H1 (cell line): ENCODE results near the gene COL5A2. TPM values are rescaled to one million over a fixed set of nuclear protein-coding genes. Genes with fewer than 3 reads are reported as not detected.

Experiments used
- CTCF ChIA-PET: fragments of 300-600 bp; sonication (Branson Sonifier 250); formaldehyde crosslinking; loops from one replicate; lab custom pipeline; 2021; ENCODE audit not compliant: partially characterized antibody; lab: Charles Lee
- POLR2A ChIA-PET: fragments of 300-600 bp; sonication (Branson Sonifier 250); formaldehyde crosslinking; loops from one replicate; lab custom pipeline; 2021; ENCODE audit warnings: inconsistent platforms; ENCODE audit not compliant: partially characterized antibody; lab: Charles Lee
- DNase-seq, 2 experiments: peaks; one replicate each; pipeline versions ENCODE4 v3.0.0 to v3.0.0-alpha.2; 2010 to 2022; ENCODE audit warnings: low spot score in 2 of 2, low read depth in 1 of 2, mixed read lengths in 1 of 2
- FAIRE-seq: peaks from 2 replicates; lab custom pipeline; 2011; peaks lifted over from hg19 to GRCh38; lab: Jason Lieb, UNC
- H2AFZ ChIP-seq: 2 replicates; pipeline ENCODE4 v1.8.1; 2012; ENCODE audit warnings: low read length, inconsistent platforms
- H2AK5ac ChIP-seq: 2 replicates; pipeline ENCODE4 v1.6.1; 2013; ENCODE audit warnings: low read depth, low read length
- H2BK120ac ChIP-seq: replicated peaks from 2 replicates; pipeline ENCODE3; 2013; ENCODE audit warnings: low read depth, low read length, inconsistent platforms
- H2BK12ac ChIP-seq: 2 replicates; pipeline ENCODE4 v1.6.1; 2013; ENCODE audit warnings: low read depth, low read length
- H2BK15ac ChIP-seq: 2 replicates; pipeline ENCODE4 v1.6.1; 2013; ENCODE audit warnings: low read length
- H2BK20ac ChIP-seq: 2 replicates; pipeline ENCODE4 v1.6.1; 2013; ENCODE audit warnings: low read length
- H2BK5ac ChIP-seq: 2 replicates; pipeline ENCODE4 v1.6.1; 2013; ENCODE audit warnings: low read depth, low read length
- H3K14ac ChIP-seq: 2 replicates; pipeline ENCODE4 v1.6.1; 2013; ENCODE audit warnings: inconsistent platforms; ENCODE audit not compliant: insufficient read length
- H3K18ac ChIP-seq: 2 replicates; pipeline ENCODE4 v1.6.1; 2013; ENCODE audit warnings: low read length; ENCODE audit errors: extremely low read depth
- H3K23ac ChIP-seq: 2 replicates; pipeline ENCODE4 v1.6.1; 2013; ENCODE audit warnings: inconsistent platforms; ENCODE audit not compliant: insufficient read length
- H3K23me2 ChIP-seq: 2 replicates; pipeline ENCODE4 v1.6.1; 2013; ENCODE audit warnings: low read depth, low read length
- H3K27ac ChIP-seq: 2 replicates; pipeline ENCODE4 v1.6.1; 2011; ENCODE audit warnings: low read depth, low read length, inconsistent platforms
- H3K27me3 ChIP-seq, 4 experiments: replicated peaks in 1 of 4; 1 replicate in 1 of 4; 2 replicates in 3 of 4; pipeline versions ENCODE4 v1.6.1 to v1.8.1; 2011 to 2013; ENCODE audit warnings: low read length in 3 of 4, mild to moderate bottlenecking in 3 of 4, inconsistent platforms in 2 of 4, mixed read lengths in 2 of 4, moderate library complexity in 1 of 4; ENCODE audit not compliant: control insufficient read depth in 3 of 4, insufficient read depth in 3 of 4; ENCODE audit errors: extremely low read depth in 1 of 4
- H3K36me3 ChIP-seq, 4 experiments: 2 replicates each; pipeline versions ENCODE4 v1.6.1 to v1.8.1; 2011 to 2013; ENCODE audit warnings: mild to moderate bottlenecking in 4 of 4, low read length in 3 of 4, moderate library complexity in 2 of 4, control low read depth in 1 of 4, inconsistent platforms in 1 of 4; ENCODE audit not compliant: insufficient read depth in 4 of 4, control insufficient read depth in 2 of 4
- H3K4ac ChIP-seq: replicated peaks from 2 replicates; pipeline ENCODE3; 2013; ENCODE audit warnings: low read length, low read depth, mixed read lengths, inconsistent platforms; ENCODE audit not compliant: insufficient read length
- H3K4me1 ChIP-seq, 4 experiments: replicated peaks in 1 of 4; 1 replicate in 1 of 4; 2 replicates in 3 of 4; pipeline versions ENCODE4 v1.6.1 to v1.8.1; 2011 to 2013; ENCODE audit warnings: low read length in 3 of 4, inconsistent platforms in 2 of 4, mixed read lengths in 1 of 4; ENCODE audit not compliant: insufficient read depth in 4 of 4, control insufficient read depth in 3 of 4
- H3K4me2 ChIP-seq, 2 experiments: 2 replicates each; pipeline versions ENCODE4 v1.6.1 to v1.8.1; 2011 to 2013; ENCODE audit warnings: low read depth in 2 of 2, low read length in 2 of 2, control low read depth in 1 of 2, inconsistent platforms in 1 of 2, mild to moderate bottlenecking in 1 of 2; ENCODE audit not compliant: insufficient read depth in 1 of 2
- H3K4me3 ChIP-seq, 4 experiments: fragments of 200-600, 300-600 bp in 1 of 4; sonication (generic), shearing (Covaris generic), sonication (Bioruptor Twin) in 1 of 4; 2 replicates each; pipeline versions ENCODE4 v1.5.1 to v1.8.1; 2011 to 2016; ENCODE audit warnings: low read length in 4 of 4, low read depth in 3 of 4, control low read depth in 2 of 4, inconsistent platforms in 2 of 4, mild to moderate bottlenecking in 2 of 4, mixed read lengths in 1 of 4, moderate library complexity in 1 of 4; ENCODE audit not compliant: insufficient read depth in 2 of 4; ENCODE audit errors: extremely low read depth in 1 of 4
- H3K56ac ChIP-seq: replicated peaks from 2 replicates; pipeline ENCODE3; 2013; ENCODE audit warnings: low read depth, mild to moderate bottlenecking, mixed read lengths, low read length, inconsistent platforms; ENCODE audit not compliant: insufficient read length
- H3K79me1 ChIP-seq: 2 replicates; pipeline ENCODE4 v1.6.1; 2013; ENCODE audit warnings: low read depth, low read length, control low read depth
- H3K79me2 ChIP-seq, 2 experiments: 2 replicates each; pipeline versions ENCODE4 v1.6.1 to v1.8.1; 2012 to 2013; ENCODE audit warnings: low read length in 2 of 2, mild to moderate bottlenecking in 2 of 2, inconsistent platforms in 1 of 2; ENCODE audit not compliant: insufficient read depth in 2 of 2, control insufficient read depth in 1 of 2
- H3K9ac ChIP-seq, 4 experiments: replicated peaks in 1 of 4; 1 replicate in 1 of 4; 2 replicates in 3 of 4; pipeline versions ENCODE4 v1.6.1 to v1.8.1; 2011 to 2013; ENCODE audit warnings: low read depth in 3 of 4, low read length in 3 of 4, control low read depth in 2 of 4, mild to moderate bottlenecking in 2 of 4, moderate library complexity in 2 of 4, inconsistent platforms in 1 of 4; ENCODE audit errors: extremely low read depth in 1 of 4
- H3K9me3 ChIP-seq, 2 experiments: 2 replicates each; pipeline versions ENCODE4 v1.6.1 to v1.8.1; 2012 to 2013; ENCODE audit warnings: mild to moderate bottlenecking in 2 of 2, moderate library complexity in 2 of 2, control low read depth in 1 of 2, inconsistent platforms in 1 of 2, low read depth in 1 of 2, low read length in 1 of 2, mixed read lengths in 1 of 2; ENCODE audit not compliant: insufficient read depth in 2 of 2
- H4K20me1 ChIP-seq, 2 experiments: replicated peaks in 1 of 2; 2 replicates each; pipeline versions ENCODE3 to v1.8.1; 2011 to 2013; ENCODE audit warnings: inconsistent platforms in 2 of 2, low read length in 2 of 2, mild to moderate bottlenecking in 1 of 2; ENCODE audit not compliant: insufficient read depth in 2 of 2, control insufficient read depth in 1 of 2
- H4K5ac ChIP-seq: 2 replicates; pipeline ENCODE4 v1.6.1; 2013; ENCODE audit warnings: low read length, low read depth, mixed read lengths, inconsistent platforms; ENCODE audit not compliant: insufficient read length
- H4K8ac ChIP-seq: 2 replicates; pipeline ENCODE4 v1.8.0; 2013; ENCODE audit warnings: mild to moderate bottlenecking, moderate library complexity, low read length, inconsistent platforms; ENCODE audit not compliant: insufficient read depth; ENCODE audit errors: extremely low read depth
- H4K91ac ChIP-seq: replicated peaks from 2 replicates; pipeline ENCODE3; 2013; ENCODE audit warnings: low read length, mixed read lengths, inconsistent platforms; ENCODE audit not compliant: insufficient read length
- CTBP2 ChIP-seq: IDR thresholded peaks from 2 replicates; pipeline ENCODE4 v1.7.0; 2011; ENCODE audit warnings: borderline replicate concordance, mild to moderate bottlenecking, moderate library complexity, mixed read lengths, low read length; ENCODE audit not compliant: insufficient read depth, insufficient read length
- GABPA ChIP-seq: IDR thresholded peaks from 2 replicates; pipeline ENCODE4 v1.6.1; 2011; ENCODE audit warnings: mild to moderate bottlenecking, low read length, moderate library complexity, borderline replicate concordance; ENCODE audit not compliant: insufficient read depth
- KDM5A ChIP-seq: fragments of 200-600 bp; IDR thresholded peaks from 2 replicates; pipeline ENCODE4 v1.7.1; 2012; ENCODE audit warnings: mild to moderate bottlenecking, low read length, inconsistent platforms, mixed read lengths
- MAFK ChIP-seq: IDR thresholded peaks from 2 replicates; pipeline ENCODE4 v1.6.1; 2012; ENCODE audit warnings: low read depth, mild to moderate bottlenecking, improper control_type of control experiment, low read length
- POU5F1 ChIP-seq: IDR thresholded peaks from 2 replicates; pipeline ENCODE4 v1.6.1; 2011; ENCODE audit warnings: low read depth, mild to moderate bottlenecking, low read length, moderate library complexity
- RBBP5 ChIP-seq: IDR thresholded peaks from 2 replicates; pipeline ENCODE4 v1.7.1; 2012; ENCODE audit warnings: low read depth, mild to moderate bottlenecking, inconsistent platforms, low read length, moderate library complexity, borderline replicate concordance
- SAP30 ChIP-seq: fragments of 300-600 bp; sonication (generic); IDR thresholded peaks from 2 replicates; pipeline ENCODE4 v1.7.1; 2012; ENCODE audit warnings: low read length, moderate library complexity, mild to moderate bottlenecking, inconsistent platforms; ENCODE audit not compliant: insufficient read depth, insufficient replicate concordance
- WGBS, 2 experiments: shearing (Covaris generic) in 1 of 2; methylation state at CpG; one replicate each; pipeline versions ENCODE4 v1.1.6 to v1.1.7; 2013 to 2015; ENCODE audit warnings: low lambda C conversion rate in 2 of 2, mixed read lengths in 2 of 2, inconsistent platforms in 1 of 2, low coverage in 1 of 2, missing lambda C conversion rate in 1 of 2; ENCODE audit not compliant: insufficient replicate concordance in 2 of 2, insufficient coverage in 1 of 2, insufficient read length in 1 of 2; ENCODE audit errors: extremely low coverage in 1 of 2, missing lambda C conversion rate in 1 of 2; 5-methylcytosine and 5-hydroxymethylcytosine counted together
- polyA plus RNA-seq, 7 experiments: library from polyadenylated mRNA; depleted of rRNA in 3 of 7; stranded (reverse) in 5 of 7; unstranded in 2 of 7; fragments of >200 nt in 5 of 7; fragments of 200-250 nt in 2 of 7; gene quantifications; 1 replicate in 5 of 7; 2 replicates in 1 of 7; 4 replicates in 1 of 7; pipeline versions ENCODE4 v1.2.1 to v1.2.3, GENCODE V29; 2011 to 2013; ENCODE audit warnings: missing spikeins in 2 of 7, mixed read lengths in 2 of 7
- total RNA-seq: library from RNA; stranded (reverse); fragmentation: NEBNext Ultra II Directional; extraction: Animal tissue kit (Norgen Biotek cat#: 25700); gene quantifications from 2 replicates; pipeline ENCODE4 v1.2.1, GENCODE V29; 2021
- TF ChIP-seq, protein P1 (sequence below): IDR thresholded peaks from 2 replicates; pipeline ENCODE4 v1.6.1; 2012; ENCODE audit warnings: inconsistent platforms

COL5A2 gene
- total and polyA plus RNA-seq, 2 of the 8 experiments (the other 6 are each of a cell fraction or from before 2014, with no cell fraction given), result 4.7 to 24.2 TPM

- no peaks in the 10 kb centered on the region for H3K4me1 ChIP-seq
- CTCF ChIA-PET, result interaction anchor here (0.6 to 4.6 kb wide), 2 partner anchors 13 to 1306 kb away, joined by 3 to 30 read pairs; no protein-coding TSS in a partner anchor
- H3K9me3 ChIP-seq, result no peaks in the 10 kb centered on the region
These were observed 49.6 kb downstream of the COL5A2 start for GRCh38 chr2:189129971-189130370.

More at GRCh38 chr2:189129971-189130370, 49.6 kb downstream of the COL5A2 start:
- H2BK12ac ChIP-seq, result no peak overlapping the region
- H2BK20ac ChIP-seq, result no peak overlapping the region
- H3K23ac ChIP-seq, result no peak overlapping the region
- H2BK15ac ChIP-seq, result no peak overlapping the region
- FAIRE-seq (no peak), DNase-seq (no peak)
- H3K79me2 ChIP-seq, result no peaks in the 10 kb centered on the region
- no peaks in the 10 kb centered on the region for H4K20me1 ChIP-seq
- no peaks in the 10 kb centered on the region for H3K23me2 ChIP-seq
- H2AFZ ChIP-seq, result no peak overlapping the region
- no peak overlapping the region for H3K4ac ChIP-seq
- WGBS, 2 experiments, result 92% methylated on average over 2 of the region's 2 CpGs; no CpG with 5 or more reads in 1 of the 2 experiments
- H3K9ac ChIP-seq, result no peak overlapping the region
- no peak overlapping the region for H3K18ac ChIP-seq
- TF ChIP-seq SAP30 (no peak), KDM5A (no peak), RBBP5 (no peak), MAFK (no peak), GABPA (no peak), POU5F1 (no peak), CTBP2 (no peak)
- TF ChIP-seq, protein P1, sequence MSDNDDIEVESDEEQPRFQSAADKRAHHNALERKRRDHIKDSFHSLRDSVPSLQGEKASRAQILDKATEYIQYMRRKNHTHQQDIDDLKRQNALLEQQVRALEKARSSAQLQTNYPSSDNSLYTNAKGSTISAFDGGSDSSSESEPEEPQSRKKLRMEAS, result no peak
- H3K36me3 ChIP-seq, result no peaks in the 10 kb centered on the region
- H4K5ac ChIP-seq, result no peak overlapping the region
- no peak overlapping the region for H3K27ac ChIP-seq
- H2AK5ac ChIP-seq, result no peak overlapping the region
- no peaks in the 10 kb centered on the region for H3K27me3 ChIP-seq
- H2BK5ac ChIP-seq, result no peak overlapping the region
- H3K56ac ChIP-seq, result no peak overlapping the region
- no peak overlapping the region for H3K14ac ChIP-seq
- POLR2A ChIA-PET, result no interaction called here
- no peaks in the 10 kb centered on the region for H3K79me1 ChIP-seq
- H4K91ac ChIP-seq, result no peak overlapping the region
- H4K8ac ChIP-seq, result no peak overlapping the region
- no peak overlapping the region for H2BK120ac ChIP-seq
- H3K4me3 ChIP-seq, result no peak overlapping the region
- H3K4me2 ChIP-seq, result no peak overlapping the region
